ENCODE measurements around the gene RAB14.
"Not testable (repeated sequence)": the region's sequence is repeated elsewhere in the genome, so short reads cannot be mapped to it uniquely, and the experiment has no call there.

RAB14 gene

DNA sequence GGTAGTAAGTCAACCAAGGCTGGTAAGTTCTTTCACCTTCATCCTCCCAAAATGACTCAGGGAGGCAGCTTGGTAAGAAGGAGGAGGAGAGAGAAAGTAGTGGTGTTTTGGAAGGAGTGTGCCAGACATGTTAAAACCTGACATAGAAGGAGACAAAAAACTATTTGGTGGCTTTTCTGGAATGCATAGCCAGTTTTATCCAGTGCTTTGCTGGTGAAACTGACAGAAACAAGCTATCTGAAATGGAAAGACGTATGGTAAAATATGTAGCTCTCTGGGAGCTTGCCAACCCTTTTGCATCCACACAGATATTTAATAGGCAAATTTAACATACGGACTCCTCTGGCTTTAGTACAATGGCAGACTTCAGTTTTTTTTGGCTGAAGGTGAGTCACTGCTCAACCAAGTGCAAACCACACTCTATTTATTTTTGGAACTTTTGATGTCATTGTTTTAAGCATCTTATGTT lies 45.4 kb downstream of the RAB14 start:
- DNase-seq (ENCODE audit: low spot score) = peak; percentile 49

DNA sequence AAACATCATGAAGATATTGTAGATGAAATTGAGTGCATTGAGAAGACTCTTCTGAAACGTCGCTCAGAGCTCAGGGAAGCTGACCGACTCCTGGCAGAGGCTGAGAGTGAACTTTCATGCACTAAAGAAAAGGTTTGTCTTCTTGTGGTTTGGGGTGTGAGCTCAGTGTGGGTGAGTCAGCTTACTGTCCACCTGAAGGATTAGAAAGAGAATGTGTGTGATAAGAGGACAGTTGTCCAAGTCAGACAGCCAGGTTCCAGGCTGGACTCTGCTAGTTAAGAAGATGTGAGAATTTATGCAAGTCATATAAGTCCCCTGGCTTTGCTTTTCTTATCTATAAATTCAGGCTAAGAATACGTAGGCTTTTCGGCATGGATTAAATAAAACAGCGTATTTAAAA lies 46.9 kb downstream of the RAB14 start:
- no peak for DNase-seq (ENCODE audit: low spot score)

DNA sequence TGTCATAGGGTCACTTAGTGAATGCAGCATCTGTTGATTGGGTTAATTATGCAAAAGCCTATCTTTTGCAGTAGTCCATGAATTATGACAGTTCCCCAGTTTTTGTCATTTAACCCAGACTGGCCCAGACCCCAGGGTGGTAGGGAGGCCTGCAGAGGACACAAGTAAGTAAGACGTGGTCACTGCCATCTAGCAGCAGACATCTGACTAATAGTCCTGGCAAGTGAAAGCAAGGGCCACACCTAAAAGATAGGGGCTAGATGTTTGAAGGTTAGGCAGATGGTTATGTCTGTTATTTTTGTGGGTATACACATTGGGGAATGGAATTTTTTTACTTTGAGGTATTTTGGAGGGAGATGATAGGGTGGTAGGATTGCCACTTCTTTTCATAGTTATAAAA lies 48.0 kb downstream of the RAB14 start:
- DNase-seq (ENCODE audit: low spot score) = no peak

DNA sequence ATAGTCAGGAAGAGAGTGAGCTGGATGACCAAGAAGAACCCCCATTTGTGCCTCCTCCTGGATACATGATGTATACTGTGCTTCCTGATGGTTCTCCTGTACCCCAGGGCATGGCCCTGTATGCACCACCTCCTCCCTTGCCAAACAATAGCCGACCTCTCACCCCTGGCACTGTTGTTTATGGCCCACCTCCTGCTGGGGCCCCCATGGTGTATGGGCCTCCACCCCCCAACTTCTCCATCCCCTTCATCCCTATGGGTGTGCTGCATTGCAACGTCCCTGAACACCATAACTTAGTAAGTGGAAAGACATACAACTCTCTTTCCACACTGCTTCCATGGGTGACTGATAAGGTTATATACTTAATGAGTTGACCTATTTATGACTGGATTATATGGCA lies 51.5 kb downstream of the RAB14 start:
- DNase-seq (ENCODE audit: low spot score) = no peak

DNA sequence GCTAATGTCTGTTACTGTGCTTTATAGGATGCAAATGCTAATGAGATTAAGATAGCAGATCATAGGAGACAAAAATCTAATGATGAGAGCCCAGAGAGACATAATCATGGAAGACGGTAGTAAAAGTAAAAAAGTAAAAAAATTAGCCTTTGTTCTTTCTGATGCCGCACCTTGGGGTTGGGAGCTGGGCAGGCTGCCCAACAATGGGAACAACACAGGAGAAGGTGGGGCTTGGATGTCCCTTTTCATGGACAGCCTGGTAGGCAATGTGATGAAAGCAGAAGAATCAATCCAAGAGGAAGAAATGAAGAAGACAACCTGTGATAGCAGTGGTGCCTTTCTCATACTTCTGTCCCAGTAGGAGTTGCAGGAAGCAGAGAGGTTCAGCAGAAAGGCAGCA lies 57.2 kb downstream of the RAB14 start:
- no peak for DNase-seq (ENCODE audit: low spot score)

DNA sequence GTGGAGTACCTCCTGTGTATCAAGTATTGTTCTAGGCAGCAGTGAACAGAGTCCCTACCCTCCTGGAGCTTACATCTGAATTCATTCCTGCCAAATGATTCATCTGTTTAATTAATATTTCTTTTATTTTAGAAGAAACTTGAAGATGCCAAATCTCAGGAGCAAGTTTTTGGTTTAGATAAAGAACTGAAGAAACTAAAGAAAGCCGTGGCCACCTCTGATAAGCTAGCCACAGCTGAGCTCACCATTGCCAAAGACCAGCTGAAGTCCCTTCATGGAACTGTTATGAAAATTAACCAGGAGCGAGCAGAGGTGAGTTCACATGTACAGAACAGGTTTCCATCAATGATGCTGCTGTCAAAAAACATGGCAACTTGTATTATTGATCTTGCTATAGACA lies 57.9 kb downstream of the RAB14 start:
- DNase-seq (ENCODE audit: low spot score) = no peak

DNA sequence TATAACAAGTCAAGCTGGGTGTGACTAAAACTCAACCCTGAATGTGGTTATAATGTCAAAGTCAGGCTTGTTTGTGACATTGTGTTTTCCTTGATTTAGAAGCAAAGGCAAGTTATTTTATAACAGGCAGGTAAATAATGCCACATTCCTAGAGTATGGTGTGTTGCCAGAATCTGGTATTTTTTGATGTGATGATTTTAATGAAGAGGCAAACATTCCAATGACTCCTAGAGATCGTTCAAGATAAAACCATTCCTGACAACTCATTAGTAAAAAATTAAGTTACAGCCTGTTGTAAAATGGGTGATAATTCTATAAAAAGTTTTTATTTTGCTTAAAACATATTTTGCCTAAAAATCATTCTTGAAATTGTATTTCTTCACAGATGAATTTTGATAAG lies 60.0 kb downstream of the RAB14 start:
- DNase-seq (ENCODE audit: low spot score) = no peak

DNA sequence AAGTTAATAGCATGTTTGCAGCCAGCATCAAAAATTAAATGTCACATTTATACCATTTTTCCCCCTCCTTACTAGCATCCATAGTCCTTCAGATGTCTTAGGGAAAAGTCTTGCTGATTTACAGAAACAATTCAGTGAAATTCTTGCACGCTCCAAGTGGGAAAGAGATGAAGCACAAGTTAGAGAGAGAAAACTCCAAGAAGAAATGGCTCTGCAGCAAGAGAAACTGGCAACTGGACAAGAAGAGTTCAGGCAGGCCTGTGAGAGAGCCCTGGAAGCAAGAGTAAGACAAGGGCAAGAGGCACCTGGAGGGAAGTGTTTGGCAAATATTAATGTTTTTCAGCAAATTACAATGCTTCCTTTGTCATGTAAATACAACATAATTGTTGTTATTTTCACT lies 60.4 kb downstream of the RAB14 start:
- DNase-seq (ENCODE audit: low spot score) = no peak

DNA sequence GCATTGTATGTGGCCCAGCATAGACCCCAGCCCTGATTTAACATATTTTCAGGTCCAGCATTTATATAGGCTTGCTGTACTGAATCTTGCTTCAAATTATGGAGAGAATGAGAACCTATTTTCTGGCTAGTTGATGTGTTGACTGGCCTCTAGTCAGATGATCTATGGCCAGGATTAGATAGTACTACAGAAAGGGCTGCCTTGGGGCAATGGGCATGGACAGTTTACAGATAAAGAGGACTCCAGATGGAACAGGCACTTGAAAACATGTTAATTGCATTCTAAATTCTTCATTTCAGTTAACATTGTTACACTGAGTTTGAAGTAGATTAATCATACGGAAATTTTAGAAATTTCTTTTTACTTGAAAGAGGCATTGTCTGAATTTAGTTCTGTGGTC lies 61.5 kb downstream of the RAB14 start:
- no peak for DNase-seq (ENCODE audit: low spot score)

DNA sequence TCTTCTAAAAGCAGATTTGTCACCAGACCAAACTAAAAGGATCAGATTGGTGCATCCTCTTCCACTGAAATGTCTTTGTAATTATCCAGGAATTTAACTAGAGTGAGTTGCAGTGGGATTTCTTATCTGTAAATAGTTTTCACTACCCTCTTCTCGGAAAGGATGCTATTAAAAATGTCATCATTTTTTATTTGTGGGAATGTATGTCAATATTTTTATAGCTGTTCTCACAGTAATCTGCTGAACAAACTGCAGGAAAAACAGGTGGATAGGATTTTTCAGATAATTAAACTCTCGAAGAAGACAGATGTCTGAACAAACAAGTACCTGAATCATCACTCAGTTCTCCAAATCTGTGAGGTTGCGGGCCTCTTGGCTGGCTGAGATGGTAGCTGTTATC lies 62.7 kb downstream of the RAB14 start:
- no peak for DNase-seq (ENCODE audit: low spot score)

DNA sequence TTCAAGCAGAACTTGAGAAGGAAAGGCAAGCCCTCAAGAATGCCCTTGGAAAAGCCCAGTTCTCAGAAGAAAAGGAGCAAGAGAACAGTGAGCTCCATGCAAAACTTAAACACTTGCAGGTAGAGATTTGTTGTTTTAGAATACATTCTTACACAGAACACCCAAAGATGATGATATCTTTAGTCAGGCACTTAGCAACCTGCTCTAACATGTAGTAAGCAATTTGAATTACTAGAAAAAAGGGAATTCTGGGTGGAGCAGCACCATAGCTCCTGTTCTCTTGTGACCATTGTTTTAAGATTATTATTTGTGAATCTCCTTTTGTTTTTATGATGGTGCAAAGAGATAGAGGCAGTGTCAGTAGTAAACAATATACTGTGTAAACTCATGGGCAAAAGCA lies 63.1 kb downstream of the RAB14 start:
- no peak for DNase-seq (ENCODE audit: low spot score)

DNA sequence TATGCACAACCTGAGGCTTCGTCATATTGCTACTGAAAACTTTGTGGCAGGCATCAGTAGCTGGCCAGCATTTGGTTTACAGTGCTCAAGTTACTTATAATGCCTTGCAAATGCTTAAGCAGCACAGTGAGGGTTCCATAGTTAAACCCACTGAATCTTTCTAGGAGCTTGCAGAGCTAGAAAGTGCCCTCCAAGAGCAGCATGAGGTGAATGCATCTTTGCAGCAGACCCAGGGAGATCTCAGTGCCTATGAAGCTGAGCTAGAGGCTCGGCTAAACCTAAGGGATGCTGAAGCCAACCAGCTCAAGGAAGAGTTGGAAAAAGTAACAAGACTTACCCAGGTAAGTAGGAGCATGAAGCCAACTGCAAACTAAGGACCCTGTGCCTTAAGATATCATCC lies 66.0 kb downstream of the RAB14 start:
- DNase-seq (ENCODE audit: low spot score) = no peak

DNA sequence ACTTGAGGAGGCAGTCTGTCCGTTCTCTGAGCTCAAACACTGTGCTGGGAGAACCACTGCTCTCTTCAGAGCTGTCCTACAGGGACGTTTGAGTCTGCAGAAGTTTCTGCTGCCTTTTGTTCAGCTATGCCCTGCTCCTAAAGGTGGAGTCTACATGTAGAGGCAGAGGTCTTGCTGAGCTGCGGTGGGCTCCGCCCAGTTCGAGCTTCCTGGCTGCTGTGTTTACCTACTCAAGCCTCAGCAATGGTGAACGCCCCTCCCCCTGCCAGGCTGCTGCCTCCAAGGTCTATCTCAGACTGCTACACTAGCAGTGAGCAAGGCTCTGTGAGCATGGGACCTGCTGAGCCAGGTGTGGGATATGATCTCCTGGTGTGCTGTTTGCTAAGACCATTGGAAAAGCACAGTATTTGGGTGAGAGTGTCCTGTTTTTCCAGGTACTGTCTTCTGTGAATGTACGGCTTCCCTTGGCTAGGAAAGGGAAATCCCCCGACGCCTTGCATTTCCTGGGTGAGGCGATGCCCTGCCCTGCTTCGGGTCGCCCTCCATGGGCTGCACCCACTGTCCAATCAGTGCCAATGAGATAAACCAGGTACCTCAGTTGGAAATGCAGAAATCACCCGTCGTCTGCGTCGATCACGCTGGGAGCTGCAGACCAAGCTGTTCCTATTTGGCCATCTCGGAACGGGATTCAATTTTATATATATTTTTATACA lies 68.4 kb downstream of the RAB14 start:
- DNase-seq (ENCODE audit: low spot score) = no peak

DNA sequence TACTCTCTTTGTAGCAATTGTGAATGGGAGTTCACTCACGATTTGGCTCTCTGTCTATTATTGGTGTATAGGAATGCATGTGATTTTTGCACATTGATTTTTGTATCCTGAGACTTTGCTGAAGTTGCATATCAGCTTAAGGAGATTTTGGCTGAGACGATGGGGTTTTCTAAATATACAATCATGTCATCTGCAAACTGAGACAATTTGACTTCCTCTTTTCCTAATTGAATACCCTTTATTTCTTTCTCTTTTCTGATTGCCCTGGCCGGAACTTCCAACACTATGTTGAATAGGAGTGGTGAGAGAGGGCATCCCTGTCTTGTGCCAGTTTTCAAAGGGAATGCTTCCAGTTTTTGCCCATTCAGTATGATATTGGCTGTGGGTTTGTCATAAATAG lies 72.3 kb downstream of the RAB14 start:
- DNase-seq (ENCODE audit: low spot score) = not testable (repeated sequence)
